PFSK-1 (cell line): Measurements from ENCODE around the gene GBE1.

Source experiments
- FOXP2 ChIP-seq: optimal IDR thresholded peaks from 2 replicates; pipeline ENCODE3; 2011; ENCODE audit warnings: borderline replicate concordance, control low read depth, inconsistent platforms; ENCODE audit not compliant: insufficient read depth; ENCODE audit errors: extremely low read length, extremely low read depth
- POLR2AphosphoS5 ChIP-seq: IDR thresholded peaks from 2 replicates; pipeline ENCODE4 v1.6.1; 2012; ENCODE audit warnings: low read depth, mild to moderate bottlenecking, control low read depth, low read length, moderate library complexity
- SIN3A ChIP-seq: IDR thresholded peaks from 2 replicates; pipeline ENCODE4 v1.6.1; 2012; ENCODE audit warnings: mild to moderate bottlenecking, low read length, moderate library complexity, borderline replicate concordance; ENCODE audit not compliant: insufficient read depth
- TAF1 ChIP-seq: IDR thresholded peaks from 2 replicates; pipeline ENCODE4 v1.6.1; 2012; ENCODE audit warnings: low read length, control low read depth, borderline replicate concordance; ENCODE audit not compliant: insufficient read depth
- TF ChIP-seq, protein P1 (sequence below), 2 experiments: IDR thresholded peaks; 2 replicates each; pipeline versions ENCODE4 v1.6.1 to v1.8.0; 2011 to 2012; ENCODE audit warnings: low read depth in 2 of 2, low read length in 2 of 2, control low read depth in 1 of 2, inconsistent platforms in 1 of 2, mild to moderate bottlenecking in 1 of 2, moderate library complexity in 1 of 2; ENCODE audit not compliant: insufficient read depth in 1 of 2

Gene GBE1

DNA sequence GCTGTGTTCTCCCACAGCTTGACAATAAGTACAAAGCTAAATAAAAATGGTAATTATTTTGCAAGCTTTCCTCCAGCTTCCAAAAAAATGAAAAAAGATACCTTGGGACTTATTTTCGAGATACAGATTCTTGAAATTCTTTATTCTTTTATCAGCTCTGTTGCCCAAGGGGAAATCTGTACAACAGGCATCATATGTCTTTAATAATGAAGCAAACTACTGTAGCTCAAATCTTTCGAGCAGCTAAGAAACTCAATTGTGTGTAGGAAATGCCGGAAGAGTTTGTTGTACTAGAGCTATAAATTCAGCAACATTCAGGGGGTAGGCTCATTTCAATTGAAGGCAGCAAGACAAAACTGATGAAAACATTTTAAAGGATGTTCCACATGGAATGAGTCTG, 297.7 kb downstream of the GBE1 start:
- no peak for TF ChIP-seq TAF1

DNA sequence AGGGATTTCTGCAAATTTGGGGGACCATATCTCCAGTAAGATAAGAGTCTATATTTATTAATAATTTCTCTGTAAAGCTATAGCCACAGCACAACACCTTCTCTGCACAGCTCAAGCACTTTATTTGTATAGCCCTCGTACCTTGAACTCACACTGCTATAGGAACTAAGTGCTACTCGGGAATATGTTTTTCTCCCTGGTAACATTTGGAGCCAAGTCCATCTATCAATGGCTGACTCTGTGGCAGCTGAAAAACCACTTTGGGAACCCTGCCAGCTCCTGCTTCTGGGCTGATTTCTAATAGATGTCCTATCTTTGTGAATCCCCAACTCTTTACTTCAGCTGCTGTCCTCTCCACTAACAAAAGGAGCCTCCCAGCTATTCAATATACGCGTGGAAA, 298.5 kb downstream of the GBE1 start:
- TF ChIP-seq TAF1 (no peak), POLR2AphosphoS5 (no peak), FOXP2 (no peak)
- TF ChIP-seq, protein P1, sequence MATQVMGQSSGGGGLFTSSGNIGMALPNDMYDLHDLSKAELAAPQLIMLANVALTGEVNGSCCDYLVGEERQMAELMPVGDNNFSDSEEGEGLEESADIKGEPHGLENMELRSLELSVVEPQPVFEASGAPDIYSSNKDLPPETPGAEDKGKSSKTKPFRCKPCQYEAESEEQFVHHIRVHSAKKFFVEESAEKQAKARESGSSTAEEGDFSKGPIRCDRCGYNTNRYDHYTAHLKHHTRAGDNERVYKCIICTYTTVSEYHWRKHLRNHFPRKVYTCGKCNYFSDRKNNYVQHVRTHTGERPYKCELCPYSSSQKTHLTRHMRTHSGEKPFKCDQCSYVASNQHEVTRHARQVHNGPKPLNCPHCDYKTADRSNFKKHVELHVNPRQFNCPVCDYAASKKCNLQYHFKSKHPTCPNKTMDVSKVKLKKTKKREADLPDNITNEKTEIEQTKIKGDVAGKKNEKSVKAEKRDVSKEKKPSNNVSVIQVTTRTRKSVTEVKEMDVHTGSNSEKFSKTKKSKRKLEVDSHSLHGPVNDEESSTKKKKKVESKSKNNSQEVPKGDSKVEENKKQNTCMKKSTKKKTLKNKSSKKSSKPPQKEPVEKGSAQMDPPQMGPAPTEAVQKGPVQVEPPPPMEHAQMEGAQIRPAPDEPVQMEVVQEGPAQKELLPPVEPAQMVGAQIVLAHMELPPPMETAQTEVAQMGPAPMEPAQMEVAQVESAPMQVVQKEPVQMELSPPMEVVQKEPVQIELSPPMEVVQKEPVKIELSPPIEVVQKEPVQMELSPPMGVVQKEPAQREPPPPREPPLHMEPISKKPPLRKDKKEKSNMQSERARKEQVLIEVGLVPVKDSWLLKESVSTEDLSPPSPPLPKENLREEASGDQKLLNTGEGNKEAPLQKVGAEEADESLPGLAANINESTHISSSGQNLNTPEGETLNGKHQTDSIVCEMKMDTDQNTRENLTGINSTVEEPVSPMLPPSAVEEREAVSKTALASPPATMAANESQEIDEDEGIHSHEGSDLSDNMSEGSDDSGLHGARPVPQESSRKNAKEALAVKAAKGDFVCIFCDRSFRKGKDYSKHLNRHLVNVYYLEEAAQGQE (IDR thresholded peaks at IDR 0.05; ENCODE audit: insufficient read depth in 1 of 2, low read depth in 2 of 2, low read length in 2 of 2) = no peak

DNA sequence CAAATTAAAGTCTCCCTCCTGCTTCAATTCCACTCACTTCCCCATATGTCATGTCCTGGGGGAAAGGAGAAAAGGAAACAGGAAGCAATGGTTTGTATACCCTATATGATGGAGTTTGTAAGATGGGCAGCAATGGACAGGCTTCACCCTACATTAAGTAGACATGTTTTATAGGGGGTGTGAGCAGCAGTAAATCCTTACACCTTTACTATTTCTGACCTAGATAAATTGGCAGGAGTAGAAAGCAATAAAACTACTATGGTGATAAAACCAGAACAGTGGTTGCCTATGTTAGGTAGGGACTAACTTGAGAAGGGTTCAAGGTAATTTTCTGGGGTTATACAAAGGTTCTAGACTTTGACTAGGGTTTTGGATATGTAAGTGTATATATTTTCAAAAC, 301.7 kb downstream of the GBE1 start:
- TF ChIP-seq TAF1 (no peak), SIN3A (no peak), FOXP2 (no peak), POLR2AphosphoS5 (no peak)
- TF ChIP-seq, protein P1 (IDR thresholded peaks at IDR 0.05; ENCODE audit: insufficient read depth in 1 of 2, low read depth in 2 of 2, low read length in 2 of 2) = no peak

DNA sequence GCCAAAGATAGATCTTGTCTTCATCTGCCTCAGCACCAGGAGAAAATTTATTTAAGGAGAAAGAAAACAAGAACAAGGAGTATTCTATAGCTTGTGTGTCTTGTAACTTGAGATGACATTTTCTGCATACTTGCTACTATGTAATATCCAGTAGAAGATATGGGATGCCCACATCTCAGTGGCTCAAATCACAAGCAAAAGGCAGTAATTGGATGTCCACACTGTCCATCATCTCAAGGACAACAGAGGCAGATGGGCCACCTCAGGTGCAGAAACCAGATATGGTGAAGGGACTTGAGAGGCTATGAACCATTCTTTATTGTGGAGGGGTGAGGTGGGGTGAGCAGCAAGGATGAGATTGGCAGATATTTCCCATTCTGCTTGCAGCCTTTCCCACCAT, 309.0 kb downstream of the GBE1 start:
- no peak for TF ChIP-seq SIN3A
- TF ChIP-seq, protein P1 (IDR thresholded peaks at IDR 0.05; ENCODE audit: insufficient read depth in 1 of 2, low read depth in 2 of 2, low read length in 2 of 2) = no peak
- TF ChIP-seq POLR2AphosphoS5 = no peak
- TF ChIP-seq FOXP2 = no peak
- TF ChIP-seq TAF1 = no peak

DNA sequence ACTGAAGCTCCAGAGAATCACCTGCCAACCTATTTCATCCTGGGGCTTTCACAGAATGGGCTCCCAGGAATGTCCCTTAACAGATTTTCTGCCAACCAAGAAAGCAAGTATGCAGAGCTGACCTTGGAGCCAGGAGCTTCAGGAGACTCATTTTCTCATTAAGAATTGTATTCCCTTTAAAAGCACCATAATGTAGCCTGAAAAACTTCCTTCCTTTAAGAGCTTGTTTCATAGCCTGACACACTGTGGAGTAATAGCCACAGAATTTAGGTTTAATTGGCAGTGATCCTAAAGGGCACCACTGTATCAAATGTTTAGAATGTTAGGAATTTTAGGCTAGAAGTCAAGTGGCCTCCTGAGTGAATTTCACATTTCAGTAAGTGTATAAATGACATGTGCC, 309.8 kb downstream of the GBE1 start:
- TF ChIP-seq POLR2AphosphoS5 (no peak), TAF1 (no peak), SIN3A (no peak), FOXP2 (no peak)
- TF ChIP-seq, protein P1 (IDR thresholded peaks at IDR 0.05; ENCODE audit: insufficient read depth in 1 of 2, low read depth in 2 of 2, low read length in 2 of 2) = no peak
